NCI-H1436 (cell line): ENCODE data around the gene LMX1B.
"Not testable (repeated sequence)": the region's sequence is repeated elsewhere in the genome, so short reads cannot be mapped to it uniquely, and the experiment has no call there.

Experiments used
- DNase-seq: peaks from one replicate; lab custom pipeline; 2025; lab: John Stamatoyannopoulos, UW

LMX1B gene

GRCh38 chr9:126715382-126715781 is 101.7 kb downstream of the LMX1B start:
- no peak for DNase-seq

GRCh38 chr9:126717441-126717840 is 103.7 kb downstream of the LMX1B start:
- DNase-seq: not testable (repeated sequence)

- DNase-seq: peak; percentile 67
Observed at GRCh38 chr9:126719618-126720031, 105.9 kb downstream of the LMX1B start.

GRCh38 chr9:126720036-126720435 is 106.3 kb downstream of the LMX1B start:
- no peak for DNase-seq

GRCh38 chr9:126720661-126721563 is 107.2 kb downstream of the LMX1B start:
- no peak for DNase-seq

- DNase-seq: no peak
Observed at GRCh38 chr9:126721564-126721981, 107.8 kb downstream of the LMX1B start.

GRCh38 chr9:126722252-126722921 is 108.7 kb downstream of the LMX1B start:
- peak; percentile 70 for DNase-seq

- peak; percentile 30 for DNase-seq
Observed at GRCh38 chr9:126722922-126723806, 109.4 kb downstream of the LMX1B start.

GRCh38 chr9:126723807-126724172 is 110.1 kb downstream of the LMX1B start:
- no peak for DNase-seq

- DNase-seq: no peak
Observed at GRCh38 chr9:126724226-126724625, 110.5 kb downstream of the LMX1B start.

- DNase-seq: not testable (repeated sequence)
Observed at GRCh38 chr9:126725485-126725884, 111.8 kb downstream of the LMX1B start.

- DNase-seq: not testable (repeated sequence)
Observed at GRCh38 chr9:126728210-126728609, 114.5 kb downstream of the LMX1B start.

GRCh38 chr9:126730592-126730991 is 116.9 kb downstream of the LMX1B start:
- not testable (repeated sequence) for DNase-seq

- no peak for DNase-seq
Observed at GRCh38 chr9:126733005-126733404, 119.3 kb downstream of the LMX1B start.

- DNase-seq: no peak
Observed at GRCh38 chr9:126734877-126735276, 121.1 kb downstream of the LMX1B start.

- no peak for DNase-seq
Observed at GRCh38 chr9:126735482-126735881, 121.8 kb downstream of the LMX1B start.

- no peak for DNase-seq
Observed at GRCh38 chr9:126738553-126738952, 124.8 kb downstream of the LMX1B start.

GRCh38 chr9:126743041-126743440 is 129.3 kb downstream of the LMX1B start:
- DNase-seq: no peak

- no peak for DNase-seq
Observed at GRCh38 chr9:126745574-126746411, 132.1 kb downstream of the LMX1B start.
